Omental fat pad (tissue), 4 donors: ENCODE results near the gene AMD1. TPM values are rescaled to one million over a fixed set of nuclear protein-coding genes. Genes with fewer than 3 reads are reported as not detected.

Experiments
- ATAC-seq: fragments of 150-250 bp; one replicate; pipeline ENCODE4 v1.9.1; 2016; ENCODE audit warnings: mild to moderate bottlenecking, moderate library complexity; ENCODE audit not compliant: low FRiP score
- DNase-seq: peaks from one replicate; pipeline ENCODE4 v3.0.0-alpha.2; 2019; ENCODE audit warnings: low spot score
- CTCF ChIP-seq, 3 donors: fragments of 450-650 bp; IDR thresholded peaks; one replicate each; pipeline ENCODE4 v1.5.1; 2016 to 2017; ENCODE audit warnings: antibody characterized with exemption in 3 of 3, mild to moderate bottlenecking in 3 of 3, moderate library complexity in 2 of 3
- total RNA-seq, 4 donors: library from RNA; depleted of rRNA; stranded (reverse); fragments of >200 nt; gene quantifications; one replicate each; pipeline ENCODE4 v1.1.0, GENCODE V29; 2016

Gene AMD1
- total RNA-seq, 4 donors from 2014 or later, result 66.0 to 229 (median 90.0) TPM

GRCh38 chr6:110878751-110879522 lies 4.4 kb downstream of the AMD1 start:
- DNase-seq (no peak), ATAC-seq (no peak)
- TF ChIP-seq CTCF (IDR thresholded peaks at IDR 0.05), result no peak

DNA sequence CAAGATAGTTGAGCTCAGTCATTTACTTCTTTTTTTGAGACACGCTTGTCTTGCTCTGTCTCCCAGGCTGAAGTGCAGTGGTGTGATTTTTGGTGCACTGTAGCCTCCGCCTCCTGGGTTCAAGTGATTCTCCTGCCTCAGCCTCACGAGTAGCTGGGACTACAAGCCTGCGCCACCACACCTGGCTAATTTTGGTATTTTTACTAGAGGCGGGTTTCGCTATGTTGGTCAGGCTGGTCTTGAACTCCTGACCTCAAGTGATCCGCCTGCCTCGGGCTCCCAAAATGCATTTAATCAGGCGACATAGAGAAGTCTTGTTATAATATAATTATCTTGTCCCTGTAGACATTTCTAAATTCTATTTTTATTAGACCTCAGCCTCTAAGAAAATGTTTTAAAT lies 6.1 kb downstream of the AMD1 start:
- no peak for TF ChIP-seq CTCF (IDR thresholded peaks at IDR 0.05)
- DNase-seq (no peak), ATAC-seq (no peak)

GRCh38 chr6:110881546-110882273 lies 7.1 kb downstream of the AMD1 start:
- no peak for TF ChIP-seq CTCF (IDR thresholded peaks at IDR 0.05)
- no peak for ATAC-seq
- DNase-seq, result no peak

- DNase-seq (no peak), ATAC-seq (no peak)
- no peak for TF ChIP-seq CTCF (IDR thresholded peaks at IDR 0.05)
These were observed 7.7 kb downstream of the AMD1 start for GRCh38 chr6:110882274-110882619.

GRCh38 chr6:110882824-110883554 lies 8.4 kb downstream of the AMD1 start:
- DNase-seq (no peak), ATAC-seq (no peak)
- TF ChIP-seq CTCF (IDR thresholded peaks at IDR 0.05), result no peak

DNA sequence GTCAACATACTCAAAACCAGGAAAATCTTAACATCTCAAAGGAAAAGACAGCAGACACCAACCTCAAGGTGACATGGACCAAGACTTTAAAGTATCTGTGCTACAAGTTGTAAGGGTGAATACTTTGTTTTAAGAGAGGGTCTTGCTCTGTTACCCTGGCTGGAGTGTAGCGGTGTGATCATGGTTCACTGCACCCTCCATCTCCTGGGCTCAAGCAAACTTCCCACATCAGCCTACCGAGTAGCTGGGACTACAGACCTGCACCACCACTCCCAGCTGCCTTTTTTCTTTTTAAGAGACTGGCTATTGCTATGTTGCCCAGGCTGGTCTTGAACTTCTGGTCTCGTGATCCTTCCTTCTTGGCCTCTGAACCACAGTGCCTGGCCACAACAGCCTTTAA lies 9.7 kb downstream of the AMD1 start:
- no peak for TF ChIP-seq CTCF (IDR thresholded peaks at IDR 0.05)
- ATAC-seq (no peak), DNase-seq (no peak)
